DMS153 (cell line): Measurements from ENCODE around the gene CDKAL1.

ENCODE experiments used
- DNase-seq: peaks from one replicate; lab custom pipeline; 2025; lab: John Stamatoyannopoulos, UW

Gene CDKAL1

GRCh38 chr6:20965276-20965675 lies 431.0 kb downstream of the CDKAL1 start:
- DNase-seq = no peak

DNA sequence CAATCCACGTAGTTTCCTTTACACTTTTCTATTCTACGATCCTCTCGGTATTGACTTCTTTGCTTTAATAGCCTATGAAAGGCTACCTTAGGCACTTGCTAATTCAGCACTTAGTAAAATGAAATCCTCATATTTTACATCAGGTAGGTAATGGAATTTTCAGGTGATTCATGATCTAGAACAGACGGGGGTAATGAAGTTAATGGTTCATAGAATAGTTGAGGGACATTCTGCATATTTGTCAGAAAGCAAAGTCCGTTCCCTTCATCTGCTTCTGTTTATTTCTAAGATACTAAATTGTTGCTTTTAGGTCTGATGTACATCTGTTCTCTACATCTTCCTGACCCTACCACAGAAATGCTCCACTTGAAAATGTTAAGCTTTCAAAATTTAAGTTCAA lies 431.7 kb downstream of the CDKAL1 start:
- DNase-seq = no peak

- no peak for DNase-seq
These were observed 435.3 kb downstream of the CDKAL1 start for GRCh38 chr6:20969551-20969950.

- DNase-seq = no peak
These were observed 442.2 kb downstream of the CDKAL1 start for GRCh38 chr6:20976391-20976918.

DNA sequence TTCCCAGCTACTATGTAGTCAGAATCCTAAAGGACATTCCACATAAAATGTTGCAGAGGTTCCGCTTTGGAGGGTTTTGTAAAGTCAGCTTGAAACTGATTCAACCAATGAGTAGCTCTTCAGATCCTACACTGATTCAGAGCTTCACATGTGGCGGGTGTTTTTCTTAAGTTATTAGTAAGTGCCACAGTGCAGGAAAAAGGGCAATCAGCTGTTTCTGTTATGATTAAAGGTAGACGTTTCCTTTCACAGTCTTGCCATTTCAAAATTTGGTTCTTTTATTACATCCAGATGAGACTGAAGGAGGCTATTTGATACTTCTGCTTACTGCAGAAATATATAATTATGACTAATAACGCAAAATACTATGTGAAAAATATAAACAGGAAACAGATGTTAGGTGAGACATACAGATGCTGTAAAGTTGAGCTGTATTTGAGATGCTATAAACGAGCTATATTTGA lies 443.9 kb downstream of the CDKAL1 start:
- no peak for DNase-seq

GRCh38 chr6:20979076-20979475 lies 444.8 kb downstream of the CDKAL1 start:
- DNase-seq = no peak

DNA sequence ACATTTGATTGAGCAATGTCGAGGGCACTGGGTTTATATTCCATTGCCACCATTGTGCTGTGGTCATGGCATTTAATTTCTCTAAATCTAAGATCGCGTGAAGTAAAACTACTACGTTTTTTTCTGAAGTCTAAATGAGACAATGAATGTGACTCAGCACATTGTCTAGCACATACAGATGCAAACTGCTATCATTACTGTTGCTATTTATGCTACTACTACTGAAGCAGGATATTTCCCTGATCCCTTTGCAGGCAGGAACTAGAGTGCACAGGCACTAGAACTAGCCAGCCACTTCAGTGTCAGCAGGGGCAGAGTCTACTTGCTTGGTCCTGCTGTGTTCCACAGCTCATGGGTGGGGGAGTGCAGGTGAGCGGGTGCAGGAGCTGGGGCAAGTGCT lies 449.7 kb downstream of the CDKAL1 start:
- no peak for DNase-seq

DNA sequence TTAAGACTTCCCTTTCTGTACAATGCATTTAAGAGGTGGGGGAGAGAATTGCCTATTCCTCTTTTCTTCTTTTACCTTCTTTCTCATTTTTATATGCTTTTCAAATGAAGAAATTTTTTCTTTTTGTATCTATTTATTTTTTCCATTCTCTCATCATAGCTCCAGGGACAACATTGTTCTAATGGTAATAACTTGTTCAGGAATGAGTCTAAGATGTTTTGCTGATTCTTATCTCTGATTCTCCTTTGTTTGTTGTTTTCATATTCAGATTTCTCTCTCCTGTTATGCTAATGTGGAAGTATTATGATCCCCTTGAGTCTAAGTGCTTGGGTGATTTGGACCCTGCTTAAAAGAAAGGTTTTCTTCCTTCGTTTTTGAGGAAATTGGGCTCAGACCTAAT lies 451.6 kb downstream of the CDKAL1 start:
- DNase-seq = no peak

GRCh38 chr6:20991910-20992309 lies 457.7 kb downstream of the CDKAL1 start:
- DNase-seq = no peak

DNA sequence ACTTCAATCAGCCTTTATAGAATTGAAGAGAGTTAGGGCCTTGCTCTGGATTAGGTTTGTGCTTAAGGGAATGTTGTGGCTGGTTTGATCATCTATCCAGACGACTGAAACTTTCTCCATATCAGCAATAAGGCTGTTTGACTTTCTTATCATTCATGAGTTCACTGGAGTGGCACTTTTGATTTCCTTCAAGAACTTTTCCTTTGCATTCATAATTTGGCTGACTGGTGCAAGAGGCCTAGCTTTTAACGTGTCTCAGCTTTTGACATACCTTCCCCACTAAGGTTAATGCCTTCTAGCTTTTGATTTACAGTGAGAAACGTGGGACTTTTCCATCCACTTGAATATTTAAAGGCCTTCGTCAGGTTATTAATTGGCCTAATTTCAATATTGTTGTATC lies 461.8 kb downstream of the CDKAL1 start:
- no peak for DNase-seq

DNA sequence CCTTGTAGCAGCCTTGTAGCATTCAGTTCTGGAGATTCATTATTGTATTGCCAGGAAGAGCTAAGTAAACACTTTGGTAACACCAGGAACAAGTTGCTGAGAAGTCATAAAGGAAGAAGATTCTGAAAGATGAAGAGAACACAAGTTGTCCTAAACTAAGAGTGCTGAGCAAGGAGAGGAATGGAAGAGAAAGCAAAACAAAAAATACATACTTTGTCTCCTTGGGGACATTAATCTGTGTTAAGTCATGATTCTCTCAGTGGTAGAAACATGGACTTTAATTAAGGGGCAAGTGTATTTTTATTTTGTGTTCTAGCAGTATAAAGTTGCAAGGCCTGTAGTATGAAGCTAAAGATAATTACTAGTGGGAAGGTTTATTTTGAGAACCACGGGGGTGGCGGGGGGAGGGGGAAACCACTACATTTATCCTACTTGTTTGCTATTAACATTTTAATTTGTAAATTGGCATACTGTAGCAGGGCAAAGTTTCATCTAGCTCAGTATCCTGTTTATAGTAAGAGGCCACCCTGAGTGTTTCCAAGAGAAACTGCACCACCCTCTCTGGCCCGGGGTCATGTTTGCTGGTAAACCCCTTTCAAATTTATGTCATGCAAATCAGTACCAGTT lies 463.0 kb downstream of the CDKAL1 start:
- no peak for DNase-seq

DNA sequence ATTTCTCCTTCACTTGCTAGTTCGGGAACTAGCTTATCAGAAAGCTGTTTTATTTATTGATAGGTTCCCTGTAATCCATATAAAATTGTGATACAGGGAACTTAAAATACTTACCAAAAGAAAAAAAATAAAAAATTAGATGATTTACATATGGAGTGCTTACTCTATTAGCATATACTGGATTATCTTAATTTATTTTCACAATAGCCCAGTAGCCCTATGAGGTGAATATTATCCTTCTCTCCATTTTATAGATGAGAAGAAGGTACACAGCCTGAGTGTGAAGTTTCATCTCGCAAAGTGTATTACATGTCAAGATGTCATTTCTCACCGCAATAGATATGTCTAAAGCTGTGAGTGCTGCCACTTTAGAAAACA lies 463.5 kb downstream of the CDKAL1 start:
- no peak for DNase-seq

- DNase-seq = no peak
These were observed 464.6 kb downstream of the CDKAL1 start for GRCh38 chr6:20998748-20999448.

DNA sequence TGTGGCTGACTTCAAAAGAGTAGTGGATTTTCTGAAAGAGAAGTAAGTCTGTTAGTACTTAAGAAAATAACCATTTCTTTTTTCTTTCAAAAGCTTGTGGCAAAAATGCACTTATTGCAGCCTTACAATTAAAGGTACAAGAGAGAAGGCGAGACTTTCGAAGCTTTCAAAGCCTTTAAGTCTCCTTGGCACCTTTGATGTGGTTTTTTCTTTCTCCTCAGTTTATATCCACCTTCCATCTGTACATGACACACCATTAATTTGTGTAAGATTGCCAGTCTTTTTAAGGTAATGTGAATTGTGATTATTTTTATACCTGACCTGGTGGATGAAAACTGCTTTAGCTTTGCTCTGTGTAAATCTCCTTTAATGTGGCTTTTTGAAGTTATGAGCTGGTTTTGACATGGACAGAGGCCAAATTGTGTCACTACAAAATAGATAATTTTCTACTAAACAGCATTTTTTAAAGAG lies 466.1 kb downstream of the CDKAL1 start:
- DNase-seq = no peak

DNA sequence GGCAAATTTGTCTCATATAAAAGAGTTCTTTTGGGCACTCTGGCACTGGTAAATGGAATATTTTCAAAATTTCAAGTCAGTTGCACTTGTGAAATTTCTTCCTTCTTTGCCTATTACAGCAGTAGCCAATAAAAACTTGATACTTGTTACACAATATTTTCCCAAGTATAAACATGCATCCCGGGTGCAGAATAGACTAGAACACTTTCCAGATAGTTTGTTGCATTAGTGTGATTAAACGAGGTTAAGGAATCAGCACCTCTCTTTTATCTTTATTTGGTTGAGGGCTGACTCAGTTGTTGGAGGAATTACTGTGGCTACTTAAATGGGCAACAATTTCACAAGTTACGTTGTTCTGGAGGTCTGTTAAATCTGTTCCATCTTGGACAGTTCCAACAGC lies 467.5 kb downstream of the CDKAL1 start:
- no peak for DNase-seq

GRCh38 chr6:21003780-21004541 lies 469.7 kb downstream of the CDKAL1 start:
- peak; percentile 12 for DNase-seq

GRCh38 chr6:21005816-21006570 lies 471.7 kb downstream of the CDKAL1 start:
- DNase-seq = no peak

DNA sequence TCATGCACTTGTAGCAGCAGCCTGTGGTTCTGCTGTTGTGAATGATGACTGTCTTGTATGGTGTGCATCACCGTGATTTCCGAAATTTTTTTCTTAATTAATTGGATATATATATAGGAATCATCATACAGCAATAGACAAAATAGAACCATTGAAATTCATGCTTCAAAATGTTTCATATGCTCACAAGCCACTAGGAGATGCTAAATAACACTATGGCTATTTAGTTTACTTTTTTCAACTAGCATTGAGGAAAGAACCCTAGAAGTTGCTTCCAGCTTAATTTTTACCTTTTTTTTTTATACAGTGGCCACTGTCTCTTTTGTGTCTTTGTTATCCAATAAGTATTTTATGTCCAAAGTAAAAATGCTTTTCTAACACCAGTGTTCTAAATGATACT lies 485.4 kb downstream of the CDKAL1 start:
- no peak for DNase-seq

GRCh38 chr6:21022343-21023107 lies 488.3 kb downstream of the CDKAL1 start:
- DNase-seq = peak; percentile 99

DNA sequence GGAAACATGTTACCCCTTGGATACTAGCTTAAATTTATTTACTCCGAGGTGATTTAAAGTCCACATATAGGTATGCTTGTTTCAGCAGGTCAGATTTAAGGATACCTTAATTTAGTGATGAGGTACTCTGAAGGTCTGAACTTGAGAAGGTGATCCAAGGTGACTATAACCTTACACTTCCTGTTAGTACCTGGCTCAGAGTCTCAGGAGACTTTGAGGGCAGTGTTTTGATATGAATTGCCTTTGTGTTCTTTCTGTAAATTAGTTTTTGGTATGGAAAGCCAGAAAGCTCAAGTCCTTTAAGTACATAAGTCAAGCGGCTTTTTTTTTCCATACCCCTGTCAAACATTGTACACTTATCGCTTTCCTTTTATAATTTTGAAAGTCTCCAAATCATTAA lies 489.0 kb downstream of the CDKAL1 start:
- DNase-seq = peak; percentile 46

DNA sequence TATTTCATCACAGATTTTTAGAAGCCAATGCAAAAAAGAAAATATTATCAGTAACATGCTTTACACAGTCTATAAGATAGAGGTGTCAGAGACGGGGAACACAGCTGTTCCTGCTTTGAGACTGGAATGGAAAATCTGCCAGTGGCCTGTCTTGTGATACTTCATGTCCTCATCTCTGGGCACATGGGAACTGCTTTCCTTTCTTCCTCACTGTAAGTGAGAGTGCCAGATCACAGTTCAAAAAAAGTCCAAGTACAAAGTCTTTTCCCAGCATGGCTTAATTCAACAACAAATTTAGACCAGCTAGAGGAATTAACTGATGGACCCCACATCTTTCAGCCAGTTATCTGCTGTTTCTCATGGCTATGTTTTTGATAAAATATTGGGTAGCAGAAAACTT lies 490.4 kb downstream of the CDKAL1 start:
- no peak for DNase-seq
